ENCODE results near the gene SSTR4. TPM values are rescaled to one million over a fixed set of nuclear protein-coding genes. Genes with fewer than 3 reads are reported as not detected.

Gene SSTR4
- total RNA-seq, 2 donors from 2014 or later = not detected

- no peaks in the 10 kb centered on the region for H3K36me3 ChIP-seq
- no peak for TF ChIP-seq CTCF (IDR thresholded peaks at IDR 0.05)
- no peak overlapping the region for H3K27ac ChIP-seq
- DNase-seq = no peak
- peaks cover 4% of the 10 kb centered on the region for H3K27me3 ChIP-seq
- H3K9ac ChIP-seq (ENCODE audit: low read depth in 2 of 2, low read length in 2 of 2) = no peak overlapping the region
- no peaks in the 10 kb centered on the region for H3K9me3 ChIP-seq
- intact Hi-C loops (cut with DNase I) = no loop called here
- no peaks in the 10 kb centered on the region for H3K4me1 ChIP-seq
- no peak overlapping the region for H3K4me3 ChIP-seq
Measured at GRCh38 chr20:23033918-23034317, 1.2 kb upstream of the SSTR4 start.

- H3K27ac ChIP-seq = no peak overlapping the region
- no peak overlapping the region for H3K9ac ChIP-seq (ENCODE audit: low read depth in 2 of 2, low read length in 2 of 2)
- no peaks in the 10 kb centered on the region for H3K4me1 ChIP-seq
- H3K27me3 ChIP-seq = peaks cover 4% of the 10 kb centered on the region
- DNase-seq = no peak
- H3K36me3 ChIP-seq = no peaks in the 10 kb centered on the region
- no peak overlapping the region for H3K4me3 ChIP-seq
- intact Hi-C loops (cut with DNase I) = no loop called here
- no peak for TF ChIP-seq CTCF (IDR thresholded peaks at IDR 0.05)
- no peaks in the 10 kb centered on the region for H3K9me3 ChIP-seq
Measured at GRCh38 chr20:23035731-23036130, 619 bp downstream of the SSTR4 start.

- no peak for TF ChIP-seq CTCF (IDR thresholded peaks at IDR 0.05)
- H3K9me3 ChIP-seq = no peaks in the 10 kb centered on the region
- no peaks in the 10 kb centered on the region for H3K36me3 ChIP-seq
- H3K27me3 ChIP-seq = peaks cover 4% of the 10 kb centered on the region
- H3K4me1 ChIP-seq = no peaks in the 10 kb centered on the region
- no peak overlapping the region for H3K4me3 ChIP-seq
- no peak for DNase-seq
- intact Hi-C loops (cut with DNase I) = no loop called here
- no peak overlapping the region for H3K27ac ChIP-seq
- H3K9ac ChIP-seq (ENCODE audit: low read depth in 2 of 2, low read length in 2 of 2) = no peak overlapping the region
Measured at GRCh38 chr20:23036371-23036770, 1.3 kb downstream of the SSTR4 start.

GRCh38 chr20:23037017-23037481 lies 1.9 kb downstream of the SSTR4 start:
- Histone ChIP-seq H3K9ac (ENCODE audit: low read depth in 2 of 2, low read length in 2 of 2) (no peak overlapping the region), H3K4me1 (no peaks in the 10 kb centered on the region), H3K36me3 (no peaks in the 10 kb centered on the region), H3K27ac (no peak overlapping the region), H3K4me3 (no peak overlapping the region), H3K27me3 (peaks cover 4% of the 10 kb centered on the region), H3K9me3 (no peaks in the 10 kb centered on the region)
- TF ChIP-seq CTCF (IDR thresholded peaks at IDR 0.05) = no peak
- intact Hi-C loops (cut with DNase I) = no loop called here
- DNase-seq = no peak

GRCh38 chr20:23039136-23039875 lies 4.2 kb downstream of the SSTR4 start:
- TF ChIP-seq CTCF (IDR thresholded peaks at IDR 0.05) = no peak
- H3K27me3 ChIP-seq = peaks cover 4% of the 10 kb centered on the region
- no peaks in the 10 kb centered on the region for H3K4me1 ChIP-seq
- H3K27ac ChIP-seq = no peak overlapping the region
- no peaks in the 10 kb centered on the region for H3K36me3 ChIP-seq
- H3K4me3 ChIP-seq = no peak overlapping the region
- H3K9ac ChIP-seq (ENCODE audit: low read depth in 2 of 2, low read length in 2 of 2) = no peak overlapping the region
- intact Hi-C loops (cut with DNase I) = no loop called here
- no peaks in the 10 kb centered on the region for H3K9me3 ChIP-seq
- no peak for DNase-seq

Data from colonic mucosa (tissue), 4 donors.